Loucy (cell line): ENCODE measurements around the gene BICD2.
"Not testable (repeated sequence)": the region's sequence is repeated elsewhere in the genome, so short reads cannot be mapped to it uniquely, and the experiment has no call there.

Source experiments
- H2AFZ ChIP-seq: fragments of 200-600 bp; sonication (generic); 2 replicates; pipeline ENCODE4 v1.6.0; 2016; ENCODE audit warnings: antibody characterized with exemption, mild to moderate bottlenecking, low read length, moderate library complexity
- H3F3A ChIP-seq: fragments of 200-600 bp; 2 replicates; pipeline ENCODE4 v1.6.0; 2016; ENCODE audit warnings: antibody characterized with exemption, low read depth, mild to moderate bottlenecking
- H3K27me3 ChIP-seq: fragments of 200-600 bp; sonication (generic); 2 replicates; pipeline ENCODE4 v1.6.1; 2014; ENCODE audit warnings: low read length, mild to moderate bottlenecking; ENCODE audit not compliant: insufficient read depth, poor library complexity, severe bottlenecking
- H3K36me3 ChIP-seq: fragments of 200-600 bp; sonication (generic); 2 replicates; pipeline ENCODE4 v1.6.1; 2016; ENCODE audit warnings: low read length; ENCODE audit not compliant: insufficient read depth
- H3K4me1 ChIP-seq: fragments of 200-600 bp; sonication (generic); 2 replicates; pipeline ENCODE4 v1.5.1; 2014; ENCODE audit warnings: low read length, mild to moderate bottlenecking; ENCODE audit not compliant: insufficient read depth, poor library complexity, severe bottlenecking
- H3K4me2 ChIP-seq: fragments of 200-600 bp; sonication (generic); 2 replicates; pipeline ENCODE4 v1.6.0; 2014; ENCODE audit warnings: antibody characterized with exemption, low read length, low read depth, mild to moderate bottlenecking; ENCODE audit not compliant: poor library complexity, severe bottlenecking
- H3K4me3 ChIP-seq: fragments of 200-600 bp; sonication (generic); 2 replicates; pipeline ENCODE4 v1.5.1; 2014; ENCODE audit warnings: low read length, mild to moderate bottlenecking, mixed read lengths; ENCODE audit not compliant: poor library complexity, severe bottlenecking
- H3K79me2 ChIP-seq: fragments of 200-600 bp; sonication (generic); 2 replicates; pipeline ENCODE4 v1.6.1; 2014; ENCODE audit warnings: low read length; ENCODE audit not compliant: insufficient read depth
- H3K9ac ChIP-seq: fragments of 200-600 bp; sonication (generic); 2 replicates; pipeline ENCODE4 v1.6.0; 2014; ENCODE audit warnings: mild to moderate bottlenecking, low read depth, low read length, moderate library complexity; ENCODE audit not compliant: poor library complexity, severe bottlenecking
- H3K9me2 ChIP-seq: fragments of 200-600 bp; sonication (generic); replicated peaks from 2 replicates; pipeline ENCODE4 v1.6.1; 2016; ENCODE audit warnings: low read depth, low read length, mixed read lengths
- H3K9me3 ChIP-seq: fragments of 200-600 bp; sonication (generic); 2 replicates; pipeline ENCODE4 v1.6.1; 2014; ENCODE audit warnings: mild to moderate bottlenecking, antibody characterized with exemption, low read length, low read depth; ENCODE audit not compliant: insufficient read depth
- H4K20me1 ChIP-seq: fragments of 200-600 bp; sonication (generic); 2 replicates; pipeline ENCODE4 v1.6.0; 2014; ENCODE audit warnings: antibody characterized with exemption, low read length, mild to moderate bottlenecking; ENCODE audit not compliant: insufficient read depth, poor library complexity, severe bottlenecking
- EZH2phosphoT487 ChIP-seq: fragments of 200-600 bp; IDR thresholded peaks from 2 replicates; pipeline ENCODE4 v1.6.1; 2018; ENCODE audit warnings: antibody characterized with exemption, mild to moderate bottlenecking, moderate library complexity, borderline replicate concordance
- TF ChIP-seq, protein P1 (sequence below): fragments of 200-600 bp; sonication (generic); conservative IDR thresholded peaks from 2 replicates; pipeline ENCODE4 v1.5.1; 2014; ENCODE audit warnings: mild to moderate bottlenecking, antibody characterized with exemption, low read length

BICD2 gene

DNA sequence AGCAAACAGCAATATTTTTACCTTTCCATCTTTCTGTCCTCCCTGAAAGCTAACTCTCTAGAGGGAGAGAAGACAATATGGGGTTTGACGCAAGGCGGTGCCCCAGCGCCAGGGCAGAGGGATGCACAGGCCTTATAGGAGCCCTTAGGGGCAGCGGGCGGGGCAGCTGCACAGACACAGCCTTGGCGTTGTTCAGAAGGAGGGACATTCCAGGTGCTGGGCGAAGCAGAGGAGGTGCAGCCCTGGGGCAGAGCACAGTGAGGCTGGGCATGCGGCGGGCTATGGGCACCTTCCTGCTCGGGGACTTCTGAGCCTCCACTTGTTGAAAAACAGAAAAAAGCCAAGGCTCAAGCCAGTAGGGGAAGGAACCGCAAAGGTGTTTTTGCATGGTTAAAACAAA lies 33.7 kb upstream of the BICD2 start:
- Histone ChIP-seq H3K4me2 (no peak overlapping the region), H4K20me1 (no peaks in the 10 kb centered on the region), H3K27me3 (no peaks in the 10 kb centered on the region), H3K4me3 (no peak overlapping the region), H3K36me3 (no peaks in the 10 kb centered on the region), H2AFZ (no peak overlapping the region), H3K9ac (no peak overlapping the region), H3F3A (no peaks in the 10 kb centered on the region), H3K9me3 (no peaks in the 10 kb centered on the region), H3K9me2 (no peaks in the 10 kb centered on the region), H3K79me2 (no peaks in the 10 kb centered on the region), H3K4me1 (no peaks in the 10 kb centered on the region)
- TF ChIP-seq, protein P1, sequence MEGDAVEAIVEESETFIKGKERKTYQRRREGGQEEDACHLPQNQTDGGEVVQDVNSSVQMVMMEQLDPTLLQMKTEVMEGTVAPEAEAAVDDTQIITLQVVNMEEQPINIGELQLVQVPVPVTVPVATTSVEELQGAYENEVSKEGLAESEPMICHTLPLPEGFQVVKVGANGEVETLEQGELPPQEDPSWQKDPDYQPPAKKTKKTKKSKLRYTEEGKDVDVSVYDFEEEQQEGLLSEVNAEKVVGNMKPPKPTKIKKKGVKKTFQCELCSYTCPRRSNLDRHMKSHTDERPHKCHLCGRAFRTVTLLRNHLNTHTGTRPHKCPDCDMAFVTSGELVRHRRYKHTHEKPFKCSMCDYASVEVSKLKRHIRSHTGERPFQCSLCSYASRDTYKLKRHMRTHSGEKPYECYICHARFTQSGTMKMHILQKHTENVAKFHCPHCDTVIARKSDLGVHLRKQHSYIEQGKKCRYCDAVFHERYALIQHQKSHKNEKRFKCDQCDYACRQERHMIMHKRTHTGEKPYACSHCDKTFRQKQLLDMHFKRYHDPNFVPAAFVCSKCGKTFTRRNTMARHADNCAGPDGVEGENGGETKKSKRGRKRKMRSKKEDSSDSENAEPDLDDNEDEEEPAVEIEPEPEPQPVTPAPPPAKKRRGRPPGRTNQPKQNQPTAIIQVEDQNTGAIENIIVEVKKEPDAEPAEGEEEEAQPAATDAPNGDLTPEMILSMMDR, result no peak
- no peak for TF ChIP-seq EZH2phosphoT487

DNA sequence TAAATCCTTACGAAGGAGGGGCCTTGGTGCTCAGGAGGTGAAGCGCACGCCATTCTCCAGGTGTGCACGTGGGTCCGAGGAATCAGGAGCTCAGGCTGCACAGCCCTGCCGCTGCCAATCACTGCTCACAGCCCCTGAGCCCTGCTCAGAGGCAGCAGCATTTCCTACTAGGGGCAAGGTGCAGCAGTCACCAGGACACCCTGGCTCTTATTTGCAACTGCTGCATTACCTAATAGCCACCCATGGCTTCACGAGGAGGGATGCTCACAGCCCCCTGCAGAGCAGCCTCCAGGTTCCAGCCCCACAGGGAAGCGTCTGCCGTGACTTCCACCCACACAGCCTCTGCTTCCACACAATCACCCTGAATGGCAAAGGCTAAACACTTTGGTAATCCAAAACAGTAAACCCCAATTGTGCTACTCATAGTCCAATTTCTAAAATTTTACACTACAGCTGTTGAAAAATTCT lies 31.7 kb upstream of the BICD2 start:
- H3K4me1 ChIP-seq, H3K36me3 ChIP-seq, H3K9me2 ChIP-seq, H3K4me3 ChIP-seq, H3F3A ChIP-seq, H4K20me1 ChIP-seq, H3K9ac ChIP-seq, H3K9me3 ChIP-seq, H3K4me2 ChIP-seq, H3K27me3 ChIP-seq, H3K79me2 ChIP-seq, H2AFZ ChIP-seq: not testable (repeated sequence)

DNA sequence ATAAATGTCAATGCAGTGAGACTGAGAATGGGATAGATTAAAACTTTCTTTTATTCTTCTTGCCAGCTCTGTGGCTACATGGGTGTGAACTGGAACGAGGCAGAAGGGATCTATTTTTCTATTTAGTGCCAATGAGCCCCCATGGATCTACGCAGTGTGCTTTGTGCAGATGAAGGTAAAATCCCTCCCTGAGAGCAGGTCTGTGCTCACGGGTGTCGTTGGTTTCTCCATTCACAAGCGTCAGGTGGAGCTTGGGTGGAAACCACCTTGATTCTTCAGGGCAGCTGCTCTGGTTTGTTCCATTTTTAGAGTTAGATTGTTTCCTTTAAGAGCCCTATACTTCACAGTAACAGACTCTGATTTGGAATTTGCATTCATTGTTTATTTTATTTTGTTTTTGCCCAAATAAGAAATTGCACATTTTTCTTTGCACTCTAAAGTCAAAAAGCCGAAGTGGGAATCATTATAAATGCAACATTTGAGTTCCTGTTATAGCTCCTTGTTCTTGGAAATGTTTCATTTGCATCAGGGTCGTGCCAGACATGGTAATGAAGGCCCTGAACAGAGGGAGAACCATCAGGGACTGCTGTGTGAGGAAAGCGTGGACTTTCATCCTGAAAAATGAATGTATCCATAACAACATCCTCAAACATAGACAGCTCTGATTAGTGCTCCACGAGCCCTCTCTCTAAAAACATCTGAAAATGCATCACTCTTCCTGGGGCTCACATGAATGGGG lies 31.1 kb upstream of the BICD2 start:
- no peaks in the 10 kb centered on the region for H3K9me2 ChIP-seq
- H3F3A ChIP-seq, result no peaks in the 10 kb centered on the region
- no peaks in the 10 kb centered on the region for H3K36me3 ChIP-seq
- no peaks in the 10 kb centered on the region for H3K27me3 ChIP-seq
- no peak overlapping the region for H3K4me2 ChIP-seq
- H3K79me2 ChIP-seq, result no peaks in the 10 kb centered on the region
- H4K20me1 ChIP-seq, result no peaks in the 10 kb centered on the region
- H3K4me3 ChIP-seq, result no peak overlapping the region
- TF ChIP-seq EZH2phosphoT487, result no peak
- TF ChIP-seq, protein P1, result no peak
- no peaks in the 10 kb centered on the region for H3K9me3 ChIP-seq
- no peaks in the 10 kb centered on the region for H3K4me1 ChIP-seq
- no peak overlapping the region for H2AFZ ChIP-seq
- no peak overlapping the region for H3K9ac ChIP-seq

DNA sequence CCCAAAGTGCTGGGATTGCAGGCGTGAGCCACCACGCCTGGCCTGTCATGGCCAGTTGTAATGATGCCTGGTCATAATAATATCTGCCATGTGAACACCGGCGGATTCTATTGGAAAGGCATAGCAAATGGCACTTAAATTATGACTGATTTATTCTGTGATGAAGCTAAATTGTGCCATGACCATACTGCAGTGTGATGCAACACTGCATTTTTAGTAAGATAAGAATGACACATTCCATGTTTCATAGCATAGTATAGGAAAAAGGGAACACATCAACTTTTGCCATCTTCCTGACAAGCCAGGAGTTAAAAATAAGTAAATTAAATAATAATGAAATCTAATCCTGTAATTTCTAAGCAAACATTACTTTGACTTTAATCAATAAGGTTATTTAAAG lies 30.4 kb upstream of the BICD2 start:
- H3K4me2 ChIP-seq, result no peak overlapping the region
- no peak overlapping the region for H2AFZ ChIP-seq
- no peaks in the 10 kb centered on the region for H3K36me3 ChIP-seq
- no peaks in the 10 kb centered on the region for H3K27me3 ChIP-seq
- no peaks in the 10 kb centered on the region for H3K9me3 ChIP-seq
- no peaks in the 10 kb centered on the region for H3K4me1 ChIP-seq
- H4K20me1 ChIP-seq, result no peaks in the 10 kb centered on the region
- H3K9me2 ChIP-seq, result no peaks in the 10 kb centered on the region
- no peaks in the 10 kb centered on the region for H3F3A ChIP-seq
- H3K4me3 ChIP-seq, result no peak overlapping the region
- TF ChIP-seq, protein P1, result no peak
- TF ChIP-seq EZH2phosphoT487, result no peak
- H3K79me2 ChIP-seq, result no peaks in the 10 kb centered on the region
- no peak overlapping the region for H3K9ac ChIP-seq
